HCT116 (cell line): ENCODE results near the gene GP1BB. TPM values are rescaled to one million over a fixed set of nuclear protein-coding genes. Genes with fewer than 3 reads are reported as not detected.

Experiments used
- ATAC-seq: fragments of 200-7000 bp; cut with Tn5 transposase; 2 replicates; pipeline ENCODE4 v1.9.1; 2020; ENCODE audit warnings: mild to moderate bottlenecking, moderate library complexity
- BruUV-seq: library from RNA; stranded (reverse); fragments of 400-500 nt; replicated peaks from 2 replicates; lab custom pipeline; 2021; lab: Mats Ljungman, UMichigan
- CTCF ChIA-PET: fragments of 300-600 bp; sonication (Branson Sonifier 250); formaldehyde crosslinking; loops from one replicate; lab custom pipeline; 2021; ENCODE audit warnings: antibody characterized with exemption; lab: Charles Lee
- POLR2A ChIA-PET: fragments of 300-600, 350-600 bp; sonication (Branson Sonifier 250); formaldehyde crosslinking; loops from one replicate; lab custom pipeline; 2021; ENCODE audit warnings: antibody characterized with exemption; lab: Charles Lee
- RAD21 ChIA-PET, 2 experiments: fragments of 300-600 bp; sonication (Branson Sonifier 250); formaldehyde crosslinking; loops; one replicate each; lab custom pipeline; 2023; ENCODE audit warnings: low total read pairs in 2 of 2; ENCODE audit not compliant: uncharacterized antibody in 2 of 2, unreplicated experiment in 2 of 2, low non-redundant PET in 1 of 2; lab: Charles Lee
- DNase-seq: peaks from one replicate; pipeline ENCODE4 v3.0.0-alpha.2; 2010; ENCODE audit warnings: low read depth, low spot score
- H2AFZ ChIP-seq: fragments of 200-600 bp; shearing (Covaris generic), sonication (generic); 2 replicates; pipeline ENCODE4 v1.6.1; 2017; ENCODE audit warnings: low read depth, mixed run types, mixed read lengths, antibody characterized with exemption, low read length; ENCODE audit not compliant: poor library complexity, severe bottlenecking
- H3K27ac ChIP-seq: 2 replicates; pipeline ENCODE4 v1.5.1; 2012; ENCODE audit warnings: low read depth, low read length
- H3K27me3 ChIP-seq: fragments of 200-600 bp; sonication (generic); 2 replicates; pipeline ENCODE4 v1.6.1; 2016; ENCODE audit warnings: mixed run types, low read length, mixed read lengths; ENCODE audit not compliant: insufficient read depth
- H3K36me3 ChIP-seq, 2 experiments: fragments of 200-500 bp in 1 of 2; fragments of 200-600 bp in 1 of 2; sonication (Bioruptor generic) in 1 of 2; sonication (generic) in 1 of 2; 2 replicates each; pipeline versions ENCODE4 v1.5.1 to v1.6.1; 2014 to 2016; ENCODE audit warnings: low read length in 2 of 2, inconsistent platforms in 1 of 2, mixed read lengths in 1 of 2, mixed run types in 1 of 2; ENCODE audit not compliant: insufficient read depth in 2 of 2, control insufficient read depth in 1 of 2
- H3K4me1 ChIP-seq, 2 experiments: fragments of 200-600 bp in 1 of 2; sonication (generic) in 1 of 2; 2 replicates each; pipeline versions ENCODE4 v1.5.1 to v1.6.1; 2012 to 2017; ENCODE audit warnings: low read length in 2 of 2, inconsistent platforms in 1 of 2, mild to moderate bottlenecking in 1 of 2, mixed read lengths in 1 of 2, mixed run types in 1 of 2, moderate library complexity in 1 of 2; ENCODE audit not compliant: insufficient read depth in 2 of 2, control insufficient read depth in 1 of 2
- H3K4me2 ChIP-seq: fragments of 200-600 bp; sonication (generic); 2 replicates; pipeline ENCODE4 v1.6.1; 2017; ENCODE audit warnings: mixed run types, low read length, mixed read lengths
- H3K4me3 ChIP-seq, 2 experiments: fragments of 200-600 bp in 1 of 2; sonication (generic) in 1 of 2; replicated peaks in 1 of 2; 2 replicates each; pipeline ENCODE4 v1.5.1; 2011 to 2016; ENCODE audit warnings: low read length in 2 of 2, control low read depth in 1 of 2, low read depth in 1 of 2, mild to moderate bottlenecking in 1 of 2, mixed read lengths in 1 of 2, mixed run types in 1 of 2
- H3K79me2 ChIP-seq: fragments of 200-600 bp; sonication (generic); 2 replicates; pipeline ENCODE4 v1.6.1; 2017; ENCODE audit warnings: mild to moderate bottlenecking, mixed run types, low read length, moderate library complexity, mixed read lengths; ENCODE audit not compliant: insufficient read depth
- H3K9ac ChIP-seq: fragments of 200-600 bp; sonication (generic); 2 replicates; pipeline ENCODE4 v1.6.1; 2016; ENCODE audit warnings: low read length, mixed read lengths
- H3K9me2 ChIP-seq: fragments of 200-600 bp; sonication (generic), shearing (Covaris generic); 2 replicates; pipeline ENCODE4 v1.6.1; 2017; ENCODE audit warnings: mixed run types, mild to moderate bottlenecking, moderate library complexity; ENCODE audit not compliant: insufficient read depth
- H3K9me3 ChIP-seq, 2 experiments: fragments of 200-500 bp in 1 of 2; fragments of 200-600 bp in 1 of 2; sonication (Bioruptor generic) in 1 of 2; sonication (generic) in 1 of 2; 2 replicates each; pipeline ENCODE4 v1.6.1; 2014 to 2017; ENCODE audit warnings: low read length in 2 of 2, mixed read lengths in 2 of 2, inconsistent platforms in 1 of 2, low read depth in 1 of 2, mild to moderate bottlenecking in 1 of 2, mixed run types in 1 of 2, moderate library complexity in 1 of 2; ENCODE audit not compliant: control insufficient read depth in 1 of 2, insufficient read depth in 1 of 2
- H4K20me1 ChIP-seq: fragments of 200-600 bp; sonication (generic), shearing (Covaris generic); 2 replicates; pipeline ENCODE4 v1.6.1; 2017; ENCODE audit warnings: mixed run types, mild to moderate bottlenecking, moderate library complexity; ENCODE audit not compliant: insufficient read depth
- ATF3 ChIP-seq: IDR thresholded peaks from 2 replicates; pipeline ENCODE4 v1.6.1; 2012
- CTCF ChIP-seq, 3 experiments: fragments of 200-600 bp in 1 of 3; sonication (generic) in 1 of 3; IDR thresholded peaks in 2 of 3; conservative IDR thresholded peaks in 1 of 3; 2 replicates each; pipeline ENCODE4 v1.5.1; 2012 to 2017; ENCODE audit warnings: low read depth in 2 of 3, low read length in 2 of 3, antibody characterized with exemption in 1 of 3, borderline replicate concordance in 1 of 3, control low read depth in 1 of 3, mild to moderate bottlenecking in 1 of 3, mixed read lengths in 1 of 3, mixed run types in 1 of 3, moderate library complexity in 1 of 3; ENCODE audit not compliant: insufficient read depth in 1 of 3
- ELF1 ChIP-seq: IDR thresholded peaks from 2 replicates; pipeline ENCODE4 v1.6.1; 2012; ENCODE audit warnings: low read depth, borderline replicate concordance
- EZH2 ChIP-seq: fragments of 200-600 bp; sonication (generic); IDR thresholded peaks from 2 replicates; pipeline ENCODE4 v1.6.1; 2017; ENCODE audit warnings: antibody characterized with exemption, mixed run types
- FOSL1 ChIP-seq: IDR thresholded peaks from 2 replicates; pipeline ENCODE4 v1.6.1; 2012; ENCODE audit warnings: low read depth
- JUND ChIP-seq: IDR thresholded peaks from 2 replicates; pipeline ENCODE4 v1.6.1; 2012
- MAX ChIP-seq: IDR thresholded peaks from 2 replicates; pipeline ENCODE4 v1.6.1; 2012
- POLR2AphosphoS5 ChIP-seq: IDR thresholded peaks from 2 replicates; pipeline ENCODE4 v1.6.1; 2011; ENCODE audit warnings: mild to moderate bottlenecking, low read depth, low read length, moderate library complexity
- SRF ChIP-seq: IDR thresholded peaks from 2 replicates; pipeline ENCODE4 v1.6.1; 2012; ENCODE audit warnings: low read depth
- TCF7L2 ChIP-seq: IDR thresholded peaks from 2 replicates; pipeline ENCODE4 v1.7.0; 2011; ENCODE audit warnings: borderline replicate concordance, inconsistent platforms; ENCODE audit not compliant: insufficient read depth, insufficient read length; ENCODE audit errors: extremely low read depth
- YY1 ChIP-seq: IDR thresholded peaks from 2 replicates; pipeline ENCODE4 v1.6.1; 2011; ENCODE audit warnings: low read length, low read depth, moderate library complexity, mild to moderate bottlenecking; ENCODE audit not compliant: insufficient replicate concordance; ENCODE audit errors: extremely low read depth
- ZBTB33 ChIP-seq: IDR thresholded peaks from 2 replicates; pipeline ENCODE4 v1.6.1; 2011; ENCODE audit warnings: mild to moderate bottlenecking, low read length, moderate library complexity; ENCODE audit not compliant: insufficient replicate concordance; ENCODE audit errors: extremely low read depth
- ZFX ChIP-seq: fragments of 450-650 bp; IDR thresholded peaks from 2 replicates; pipeline ENCODE4 v1.6.1; 2017
- ZNF274 ChIP-seq: fragments of 200-500 bp; sonication (Bioruptor generic); IDR thresholded peaks from 2 replicates; pipeline ENCODE4 v1.6.1; 2014; ENCODE audit warnings: mild to moderate bottlenecking, low read depth, low read length, inconsistent platforms
- intact Hi-C: fragments of 100-400 bp; cut with micrococcal nuclease; formaldehyde crosslinking; loops from 2 replicates; pipeline ENCODE4 v1.10.0; 2022
- total RNA-seq: library from RNA; stranded (reverse); gene quantifications from one replicate; pipeline ENCODE4 v1.2.1, GENCODE V29; 2021; ENCODE audit not compliant: unreplicated experiment

The GP1BB gene
- total RNA-seq, 1 experiment from 2014 or later: 4.8 TPM

GRCh38 chr22:19727310-19728150, 4.2 kb downstream of the GP1BB start:
- no peak overlapping the region for H3K4me3 ChIP-seq
- intact Hi-C loops: no loop called here
- H3K27ac ChIP-seq: no peak overlapping the region
- H3K4me2 ChIP-seq: no peak overlapping the region
- ATAC-seq: no peak
- BruUV-seq: no TSS peak
- no peak overlapping the region for H2AFZ ChIP-seq
- H3K79me2 ChIP-seq: no peaks in the 10 kb centered on the region
- no peaks in the 10 kb centered on the region; a peak in 1 of 4 replicates for H3K36me3 ChIP-seq
- RAD21 ChIA-PET: no interaction called here
- no peaks in the 10 kb centered on the region for H3K9me2 ChIP-seq
- POLR2A ChIA-PET: no interaction called here
- no peaks in the 10 kb centered on the region for H3K27me3 ChIP-seq
- H4K20me1 ChIP-seq: no peaks in the 10 kb centered on the region
- no peaks in the 10 kb centered on the region for H3K9me3 ChIP-seq
- H3K9ac ChIP-seq: no peak overlapping the region
- no peak for DNase-seq
- TF ChIP-seq ZFX (no peak), POLR2AphosphoS5 (no peak), SRF (no peak), YY1 (no peak), ZNF274 (no peak), ATF3 (no peak), TCF7L2 (no peak), FOSL1 (no peak), ZBTB33 (no peak), ELF1 (no peak), MAX (no peak), CTCF (IDR thresholded peaks at IDR 0.05 in 2 of 3, conservative IDR thresholded peaks at IDR 0.05 in 1 of 3; ENCODE audit: borderline replicate concordance in 1 of 3, insufficient read depth in 1 of 3, low read depth in 2 of 3, low read length in 2 of 3) (no peak), EZH2 (no peak), JUND (no peak)
- H3K4me1 ChIP-seq: peaks cover 10 to 25% of the 10 kb centered on the region in 2 experiments
- CTCF ChIA-PET: no interaction called here
